Fibroblast of skin of abdomen (primary cell): ENCODE measurements around the gene DENND1B.
A peak's percentile ranks its signal among the peaks of the same experiment; 100 is the strongest.

Experiments used
- DNase-seq: peaks from one replicate; pipeline ENCODE4 v3.0.0-alpha.2; 2013

The DENND1B gene

DNA sequence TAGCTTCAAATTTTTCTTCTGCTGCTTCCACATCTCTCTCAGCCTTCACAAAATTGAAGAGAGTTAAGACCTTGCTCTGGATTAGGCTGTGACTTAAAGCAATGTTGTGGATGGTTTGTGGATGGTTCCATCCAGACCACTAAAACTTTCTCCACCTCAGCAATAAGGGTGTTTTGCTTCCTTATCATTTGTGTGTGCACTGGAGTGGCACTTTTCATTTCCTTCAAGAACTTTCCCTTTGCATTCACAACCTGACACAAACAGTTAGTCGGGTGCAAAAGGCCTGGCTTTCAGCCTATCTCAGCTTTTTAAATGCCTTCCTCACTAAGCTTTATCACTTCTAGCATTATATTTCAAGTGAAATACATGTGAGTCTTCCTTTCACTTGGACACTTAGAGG, 30.3 kb downstream of the DENND1B start:
- DNase-seq, result no peak

DNA sequence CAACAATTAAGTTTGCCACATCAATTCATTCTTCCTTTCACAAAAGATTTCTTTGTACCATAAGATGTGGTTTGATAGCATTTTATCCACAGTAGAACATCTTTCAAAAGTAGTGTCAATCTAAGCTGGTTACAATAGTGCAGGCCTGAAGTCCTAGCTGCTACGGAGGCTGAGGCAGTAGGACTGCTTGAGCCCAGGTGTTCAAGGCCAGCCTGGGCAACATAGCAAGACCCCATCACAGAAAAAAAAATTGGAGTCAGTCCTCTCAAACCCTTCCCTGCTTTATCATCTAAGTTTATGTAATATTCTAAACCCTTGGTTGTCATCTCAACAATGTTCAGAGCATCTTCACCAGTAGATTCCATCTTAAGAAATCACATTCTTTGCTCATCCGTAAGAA, 31.7 kb downstream of the DENND1B start:
- no peak for DNase-seq

GRCh38 chr1:197740992-197741391, 34.3 kb downstream of the DENND1B start:
- DNase-seq, result no peak

GRCh38 chr1:197738927-197739326, 36.4 kb downstream of the DENND1B start:
- DNase-seq, result no peak

DNA sequence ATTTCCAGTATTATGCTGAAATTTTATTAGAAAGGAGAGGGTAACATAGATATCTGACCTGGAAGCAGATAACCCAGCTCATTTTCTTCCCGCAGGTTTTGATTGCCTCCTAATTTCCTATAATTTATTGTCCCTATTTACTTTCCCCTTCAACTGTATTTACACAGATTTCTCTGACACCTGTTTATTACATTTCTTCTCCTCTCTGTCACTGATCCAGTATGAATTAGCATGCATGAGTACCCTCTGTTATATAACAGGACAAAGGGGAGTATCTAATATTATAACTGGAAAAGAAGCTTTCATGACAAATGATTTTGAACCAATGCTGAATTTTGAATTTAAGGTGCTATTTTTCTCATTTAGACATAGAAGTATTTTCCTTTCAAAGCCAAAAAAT, 37.4 kb downstream of the DENND1B start:
- no peak for DNase-seq

GRCh38 chr1:197736685-197737084, 38.6 kb downstream of the DENND1B start:
- peak; percentile 81 for DNase-seq

DNA sequence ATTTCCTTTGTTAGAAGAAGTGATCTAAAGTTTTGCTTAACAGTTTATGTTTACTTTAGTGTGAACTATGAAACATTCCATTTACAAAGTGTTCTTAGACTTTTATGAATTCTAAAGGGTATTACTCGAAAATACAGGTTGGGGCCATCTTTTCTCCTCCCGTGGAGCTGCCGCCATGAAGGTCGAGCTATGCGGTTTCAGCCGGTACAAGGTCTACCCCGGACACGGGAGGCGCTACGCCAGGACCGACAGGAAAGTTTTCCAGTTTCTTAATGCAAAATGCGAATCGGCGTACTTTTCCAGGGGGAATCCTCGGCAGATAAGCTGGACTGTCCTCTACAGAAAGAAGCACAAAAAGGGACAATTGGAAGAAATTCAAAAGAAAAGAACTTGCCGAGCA, 39.8 kb downstream of the DENND1B start:
- DNase-seq, result no peak

GRCh38 chr1:197733324-197733723, 42.0 kb downstream of the DENND1B start:
- DNase-seq, result no peak

DNA sequence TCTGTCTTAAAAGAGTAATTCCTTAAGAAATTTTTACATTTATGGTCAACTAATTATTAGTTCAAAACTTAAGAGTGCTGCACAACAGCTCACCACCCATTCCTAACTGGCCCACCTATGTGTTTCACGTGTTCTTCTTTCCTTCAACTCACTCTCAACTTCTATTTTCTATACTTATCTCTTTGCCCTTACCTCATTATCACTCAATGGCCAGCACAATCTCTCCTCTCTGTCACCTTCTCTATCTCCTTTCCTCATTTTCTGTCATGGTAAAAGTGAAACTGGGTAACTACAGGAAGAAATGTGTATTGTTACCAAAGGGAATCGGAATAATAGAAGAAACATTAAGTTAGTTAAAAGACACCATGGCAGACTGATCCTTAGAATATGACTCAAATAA, 43.1 kb downstream of the DENND1B start:
- DNase-seq, result no peak

GRCh38 chr1:197731449-197731848, 43.8 kb downstream of the DENND1B start:
- DNase-seq, result no peak

GRCh38 chr1:197725976-197726375, 49.3 kb downstream of the DENND1B start:
- no peak for DNase-seq

DNA sequence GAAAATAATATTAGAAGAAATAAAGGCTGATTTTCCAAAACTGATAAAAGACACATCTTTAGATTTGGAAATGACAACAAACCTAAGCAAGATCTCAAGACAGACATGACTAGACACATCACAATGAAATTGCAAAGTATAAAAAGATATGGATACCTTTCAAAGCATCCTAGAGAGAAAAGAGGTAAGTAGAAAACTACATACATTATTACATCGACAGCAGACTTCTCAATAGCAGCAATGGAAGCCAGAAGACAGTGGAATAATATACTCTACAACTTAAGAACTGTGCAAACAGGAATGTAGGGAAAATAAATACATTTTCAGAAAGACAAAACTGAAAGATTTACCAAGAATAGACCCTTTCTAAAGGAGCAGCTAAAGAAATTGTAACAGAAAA, 50.2 kb downstream of the DENND1B start:
- peak; percentile 19 for DNase-seq

DNA sequence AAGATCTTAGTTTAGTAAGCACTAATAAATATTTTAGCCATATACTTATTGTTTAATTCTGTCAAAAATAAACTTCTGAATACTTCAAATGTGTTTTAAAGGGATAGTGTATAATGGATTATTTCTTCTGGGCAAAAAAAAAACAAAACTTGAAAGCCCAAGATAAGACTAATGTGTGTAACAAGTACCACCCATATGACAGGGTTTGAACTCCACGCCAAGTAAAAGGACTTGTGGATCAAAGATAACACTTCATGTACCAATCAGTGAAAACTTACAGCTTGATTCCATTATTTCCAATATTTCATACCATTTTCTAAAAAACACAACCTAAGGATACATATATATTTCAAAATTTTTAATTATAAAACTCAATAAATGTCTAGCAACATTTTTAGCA, 59.5 kb downstream of the DENND1B start:
- no peak for DNase-seq

DNA sequence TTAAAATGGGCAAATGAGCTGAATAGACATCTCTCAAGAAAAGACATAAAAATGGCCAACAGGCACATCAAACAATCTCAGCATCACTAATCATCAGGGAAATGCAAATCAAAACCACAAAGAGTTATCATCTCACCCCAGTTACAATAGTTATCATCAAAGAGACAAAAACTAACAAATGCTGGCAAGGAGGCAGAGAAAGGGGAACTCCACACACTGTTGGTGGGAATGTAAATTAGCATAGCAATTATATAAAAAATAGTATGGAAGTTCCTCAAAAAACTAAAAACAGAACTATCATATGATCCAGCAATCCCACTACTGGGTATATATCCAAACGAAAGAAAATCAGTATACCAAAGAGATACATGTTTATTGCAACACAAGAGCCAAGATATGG, 68.7 kb downstream of the DENND1B start:
- no peak for DNase-seq

DNA sequence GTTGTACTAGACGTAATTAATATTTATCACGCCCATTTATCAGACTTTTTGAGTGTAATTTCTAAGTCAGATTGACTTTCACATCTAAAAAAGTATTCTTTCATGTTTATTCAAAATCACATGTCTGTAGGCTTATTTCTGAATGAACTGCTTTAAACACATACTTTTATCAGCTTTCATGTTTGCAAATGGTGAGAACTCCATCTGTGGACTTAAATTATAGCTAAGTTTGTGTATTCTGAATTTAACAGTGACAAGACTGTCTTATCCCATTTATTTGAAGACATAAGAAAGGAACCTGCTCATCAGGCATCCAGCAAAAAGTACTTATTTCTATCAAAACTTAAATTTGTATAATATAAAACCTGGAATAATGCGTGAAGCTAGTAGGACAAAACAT, 69.3 kb downstream of the DENND1B start:
- no peak for DNase-seq

GRCh38 chr1:197700688-197701087, 74.6 kb downstream of the DENND1B start:
- DNase-seq, result peak; percentile 48

GRCh38 chr1:197696372-197696771, 78.9 kb downstream of the DENND1B start:
- peak; percentile 55 for DNase-seq

- DNase-seq, result peak; percentile 46
Observed at GRCh38 chr1:197695961-197696360, 79.3 kb downstream of the DENND1B start.

GRCh38 chr1:197692965-197693364, 82.3 kb downstream of the DENND1B start:
- peak; percentile 17 for DNase-seq

GRCh38 chr1:197691816-197692215, 83.5 kb downstream of the DENND1B start:
- no peak for DNase-seq

DNA sequence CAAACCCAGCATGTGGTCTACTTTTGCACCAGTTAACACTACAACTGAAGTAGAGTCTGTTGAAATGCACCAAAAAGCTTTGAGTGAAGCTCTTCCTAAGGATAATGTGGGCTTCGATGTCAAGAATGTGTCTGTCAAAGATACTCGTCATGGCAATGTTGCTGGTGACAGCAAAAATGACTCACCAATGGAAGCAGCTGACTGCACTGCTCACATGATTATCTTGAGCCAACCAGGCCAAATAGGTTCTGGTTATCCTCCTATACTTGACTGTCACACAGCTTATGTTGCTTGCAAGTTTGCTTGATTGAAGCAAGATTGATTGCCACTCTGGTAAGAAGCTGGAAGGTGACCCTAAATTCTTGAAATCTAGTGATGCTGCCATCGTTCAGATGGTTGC, 85.2 kb downstream of the DENND1B start:
- no peak for DNase-seq

GRCh38 chr1:197688233-197688632, 87.0 kb downstream of the DENND1B start:
- DNase-seq, result no peak

DNA sequence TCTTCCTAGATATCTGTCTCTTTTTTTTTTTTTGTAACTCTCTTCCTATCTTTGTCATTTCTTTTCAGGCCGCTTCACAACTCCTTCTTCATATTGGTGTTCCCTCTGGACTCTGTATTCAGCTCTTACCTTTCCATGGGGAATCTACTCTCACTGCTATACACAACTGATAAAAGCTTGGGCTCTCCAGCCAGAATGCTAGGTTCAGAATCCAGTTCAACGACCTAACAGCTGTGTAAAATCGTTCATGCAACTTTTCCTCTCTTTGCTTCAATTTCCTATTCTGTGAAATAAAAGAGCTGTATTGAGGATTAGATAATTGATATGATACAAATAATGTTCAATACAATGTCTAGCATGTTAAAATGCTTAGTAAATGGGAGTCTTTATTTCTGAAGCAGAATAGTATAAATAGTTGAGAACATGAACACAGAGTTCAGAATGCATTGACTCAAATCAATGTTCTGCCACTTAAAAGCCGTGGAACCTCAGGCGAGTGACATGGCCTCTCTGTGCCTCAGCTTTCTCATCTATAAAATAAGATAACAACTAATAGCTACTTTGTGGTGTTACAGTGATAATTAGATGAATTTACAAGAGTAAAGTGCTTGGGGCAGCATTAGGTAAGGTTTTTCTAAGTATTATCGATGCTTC, 88.5 kb downstream of the DENND1B start:
- DNase-seq, result no peak

DNA sequence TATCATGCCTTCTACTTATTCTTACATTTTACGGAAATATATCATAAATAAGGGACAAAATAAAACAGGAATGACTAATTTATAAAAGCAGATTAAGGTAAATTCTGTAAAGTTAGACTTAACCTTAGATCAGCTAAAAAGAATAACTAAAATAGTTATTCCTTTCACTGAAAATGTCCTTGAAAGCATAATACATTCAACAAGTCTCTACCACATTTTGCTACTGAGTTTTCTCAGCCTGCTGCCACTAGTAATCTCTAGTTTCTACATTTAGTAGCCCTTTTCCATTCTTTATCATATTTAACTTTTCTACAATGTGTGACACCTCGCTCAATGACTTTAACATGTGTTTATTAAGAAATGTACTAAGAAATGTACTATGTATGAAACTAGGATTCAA, 89.0 kb downstream of the DENND1B start:
- DNase-seq, result no peak

DNA sequence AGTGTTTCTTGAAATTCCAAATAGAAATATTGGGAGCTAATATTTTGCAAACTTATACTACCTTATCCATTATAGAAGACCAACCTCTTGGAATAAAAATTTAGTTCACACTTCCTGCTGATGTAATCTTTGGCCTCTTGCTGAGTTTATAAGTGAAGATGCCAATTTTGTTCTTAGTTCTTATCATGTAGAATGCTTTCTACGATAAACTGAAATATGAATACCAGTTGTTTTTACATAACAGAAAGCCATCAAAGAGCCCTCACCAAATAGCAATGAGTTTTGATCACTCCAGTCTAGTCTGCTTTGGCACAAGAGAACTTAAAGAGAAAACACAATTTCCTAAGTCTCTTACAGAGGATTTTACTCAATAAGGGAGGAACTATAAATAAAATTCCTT, 89.5 kb downstream of the DENND1B start:
- no peak for DNase-seq
